Right ventricle myocardium superior (tissue), 1 donor: Measurements from ENCODE around the gene SOX4. TPM values are rescaled to one million over a fixed set of nuclear protein-coding genes. Genes with fewer than 3 reads are reported as not detected.

Experiments
- ATAC-seq: fragments of 200-7000 bp; cut with Tn5 transposase; one replicate; pipeline ENCODE4 v1.9.1; 2020; ENCODE audit warnings: mild to moderate bottlenecking; ENCODE audit not compliant: poor library complexity
- DNase-seq: peaks from one replicate; pipeline ENCODE4 v3.0.0-alpha.2; 2020
- intact Hi-C: fragments of 100-400 bp; cut with DNase I; formaldehyde crosslinking; loops from one replicate; pipeline ENCODE4 v1.11.2; 2022
- total RNA-seq: library from RNA; stranded (reverse); fragmentation: NEBNext Ultra II Directional; extraction: Animal tissue kit (Norgen Biotek cat#: 25700); gene quantifications from one replicate; pipeline ENCODE4 v1.2.1, GENCODE V29; 2021
- donor health status: DM: no; HTN: yes; CAD: no; lungs with severe emphysema.

Gene SOX4
- total RNA-seq, 1 donor from 2014 or later, result 6.2 TPM

DNA sequence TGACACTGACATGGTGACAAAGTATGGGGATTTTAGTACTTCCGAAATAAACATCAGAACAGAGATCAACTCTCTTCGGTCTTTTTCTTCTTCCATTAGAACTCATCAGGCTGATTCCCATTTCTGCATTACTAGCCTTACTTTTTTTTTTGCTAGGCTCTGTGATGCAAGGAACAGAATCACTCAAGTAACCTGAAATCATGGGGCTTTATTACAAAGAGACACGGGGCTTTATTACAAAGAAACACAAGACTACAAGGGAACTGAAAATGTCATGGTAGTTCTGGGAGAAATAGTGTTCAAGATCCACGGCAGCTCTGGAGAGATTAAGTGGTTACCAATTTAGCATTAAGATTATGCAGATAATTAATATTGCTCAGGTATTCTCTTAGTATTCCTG lies 11.6 kb downstream of the SOX4 start:
- DNase-seq, result no peak
- intact Hi-C loops, result no loop called here
- no peak for ATAC-seq

DNA sequence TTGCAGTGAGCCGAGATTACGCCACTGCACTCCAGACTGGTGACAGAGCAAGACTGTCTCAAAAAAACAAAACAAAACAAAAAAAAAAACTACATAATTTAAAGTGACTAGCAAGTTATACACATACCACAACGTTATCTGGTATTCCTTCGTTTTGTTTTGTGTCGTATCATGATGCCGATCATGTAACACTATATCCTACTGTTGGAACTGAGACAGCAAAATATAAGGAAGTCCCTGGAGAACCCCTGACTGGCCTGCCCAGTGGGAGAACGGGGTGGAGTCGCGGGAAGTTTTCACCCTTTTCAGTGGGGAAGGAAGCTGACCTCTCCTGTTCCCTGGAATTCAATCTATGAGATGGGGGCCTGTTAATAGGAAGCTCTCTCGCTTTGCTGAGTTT lies 15.1 kb downstream of the SOX4 start:
- no peak for ATAC-seq
- intact Hi-C loops, result no loop called here
- DNase-seq, result no peak

DNA sequence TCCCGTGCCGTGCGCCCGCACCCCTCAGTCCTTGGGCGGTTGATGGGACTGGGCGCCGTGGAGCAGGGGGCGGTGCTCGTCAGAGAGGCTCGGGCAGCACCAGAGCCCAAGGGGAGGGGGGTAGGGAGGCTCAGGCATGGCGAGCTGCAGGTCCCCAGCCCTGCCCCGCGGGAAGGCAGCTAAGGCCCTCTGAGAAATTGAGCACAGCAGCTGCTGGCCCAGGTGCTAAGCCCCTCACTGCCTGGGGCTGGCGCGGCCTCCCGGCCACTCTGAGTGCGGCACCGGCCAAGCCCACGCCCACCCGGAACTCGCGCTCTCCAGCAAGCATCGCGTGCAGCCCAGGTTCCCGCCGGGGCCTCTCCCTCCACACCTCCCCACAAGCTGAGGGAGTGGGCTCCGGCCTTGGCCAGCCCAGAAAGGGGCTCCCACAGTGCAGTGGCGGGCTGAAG lies 16.4 kb downstream of the SOX4 start:
- ATAC-seq (no peak), DNase-seq (no peak)
- intact Hi-C loops, result no loop called here

DNA sequence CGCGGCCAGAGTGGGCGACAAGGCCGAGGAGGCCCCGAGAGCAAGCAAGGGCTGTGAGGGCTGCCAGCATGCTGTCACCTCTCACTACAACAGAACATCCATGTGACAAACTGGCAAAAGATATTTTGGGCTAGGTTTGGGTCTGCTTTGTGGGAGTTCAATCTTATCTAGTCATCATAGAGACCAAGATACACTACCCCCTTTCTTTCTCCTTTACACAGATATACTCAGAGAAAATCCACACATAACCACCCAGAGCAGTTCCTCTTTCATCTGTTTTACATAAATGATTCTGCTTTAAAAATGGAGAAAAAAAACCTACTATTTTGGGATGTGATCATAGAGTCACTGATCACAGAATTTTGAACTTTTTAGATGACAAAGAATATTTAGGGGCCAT lies 16.8 kb downstream of the SOX4 start:
- ATAC-seq (no peak), DNase-seq (no peak)
- intact Hi-C loops, result no loop called here

DNA sequence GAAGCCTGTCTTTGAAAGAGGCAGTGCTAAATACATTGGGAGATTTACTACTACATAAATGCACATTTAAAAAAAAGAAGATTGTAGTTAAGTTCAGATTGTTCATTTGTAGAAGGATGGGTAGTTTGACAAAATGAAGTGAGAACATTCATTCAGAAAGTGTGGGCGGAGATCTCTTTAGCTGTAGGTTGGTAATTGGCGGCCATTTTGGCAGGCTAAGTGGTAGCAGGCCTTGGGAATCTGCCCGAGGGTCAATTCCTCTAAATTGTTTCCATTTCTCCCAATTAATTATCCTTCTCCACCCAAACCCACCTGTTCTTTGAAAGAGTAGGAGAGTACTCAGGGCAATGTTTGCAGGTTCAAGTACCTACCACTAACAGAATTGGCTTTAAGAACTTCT lies 17.9 kb downstream of the SOX4 start:
- no peak for ATAC-seq
- intact Hi-C loops, result no loop called here
- DNase-seq, result no peak

DNA sequence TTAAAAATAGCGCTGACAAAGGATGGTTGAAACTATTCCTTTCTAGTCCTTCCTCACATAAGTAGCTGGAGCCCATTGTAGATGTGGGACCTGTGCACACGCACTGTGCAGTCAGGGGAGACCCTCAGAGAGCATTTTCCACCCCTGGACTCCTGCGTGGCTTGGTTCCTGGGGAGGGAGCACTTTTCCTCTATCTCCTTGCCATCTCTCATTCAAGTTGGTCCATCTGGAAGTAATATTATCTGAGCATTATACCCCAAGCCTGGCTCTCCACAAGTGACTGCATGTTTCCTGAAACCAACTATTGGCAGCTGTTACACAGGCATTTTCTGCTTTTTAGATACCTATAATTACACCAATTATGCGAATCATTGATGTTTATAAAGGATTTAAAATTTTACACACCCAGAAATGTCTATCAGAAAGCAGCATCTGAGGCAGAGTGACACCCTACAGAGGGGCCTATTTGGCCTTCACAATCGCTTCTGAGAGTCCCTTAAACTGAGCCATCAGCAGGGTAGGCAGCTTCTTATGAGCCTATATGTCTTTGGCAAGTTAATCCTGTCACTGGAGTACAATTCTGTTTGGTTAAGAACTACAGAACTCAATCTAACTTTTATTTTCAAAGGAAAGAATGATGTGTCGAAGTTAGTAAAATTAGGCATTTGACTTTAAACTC lies 18.7 kb downstream of the SOX4 start:
- DNase-seq (no peak), ATAC-seq (no peak)
- intact Hi-C loops, result no loop called here

DNA sequence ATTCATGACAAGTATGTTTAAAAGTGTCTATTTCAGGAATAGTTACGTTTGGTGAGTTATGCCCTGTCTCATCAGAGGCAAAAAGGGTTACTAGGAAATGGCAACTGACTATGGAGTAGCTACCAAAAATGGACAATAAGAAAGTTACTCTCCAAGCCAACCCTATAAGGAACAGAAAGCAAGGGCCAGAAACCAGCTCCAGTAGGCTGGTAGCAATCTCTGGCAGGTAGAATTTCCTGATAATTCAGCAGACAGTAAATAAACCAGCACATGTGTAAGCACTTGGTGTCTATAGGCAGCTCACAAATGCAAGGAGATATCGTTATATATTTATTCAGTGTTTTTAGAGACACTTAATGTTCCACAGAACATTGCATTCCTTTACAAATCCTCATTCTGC lies 20.3 kb downstream of the SOX4 start:
- ATAC-seq (no peak), DNase-seq (no peak)
- intact Hi-C loops, result no loop called here

DNA sequence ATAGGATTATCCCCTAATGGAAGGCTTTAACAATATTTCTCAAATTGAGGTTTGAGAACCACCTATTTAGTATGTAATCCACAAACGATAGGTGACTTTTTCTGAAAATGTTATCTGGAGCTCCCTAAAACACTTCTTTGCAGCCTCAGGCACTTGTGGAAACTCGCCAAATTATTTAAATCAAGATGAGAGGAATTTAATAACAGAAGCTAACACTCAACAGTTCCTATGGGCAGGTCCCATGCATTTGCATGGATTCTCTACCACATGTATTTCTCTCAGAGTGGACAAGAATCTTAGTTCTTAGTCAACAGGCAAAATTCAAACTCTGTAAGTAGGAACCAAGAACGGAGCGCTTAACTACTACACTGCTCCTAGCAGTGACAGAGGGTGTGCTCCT lies 20.7 kb downstream of the SOX4 start:
- no peak for DNase-seq
- intact Hi-C loops, result no loop called here

DNA sequence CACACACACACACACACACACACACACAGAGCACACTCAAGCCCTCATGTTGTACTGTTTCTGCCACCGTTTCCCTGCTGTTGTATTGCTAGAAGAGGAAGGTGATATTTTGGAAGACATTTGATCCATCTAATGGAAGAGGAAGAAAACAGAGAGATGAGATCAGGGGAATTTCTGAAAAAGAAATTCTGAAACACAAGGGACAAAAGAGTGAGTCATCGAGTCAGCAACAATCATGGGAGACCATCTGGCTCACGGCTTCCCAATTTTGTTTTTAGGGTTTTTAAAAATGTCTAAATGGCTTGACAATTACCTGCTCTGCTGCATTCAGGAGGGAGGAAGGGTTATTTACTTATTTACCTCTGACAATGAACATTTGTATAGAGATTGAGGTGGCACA lies 22.0 kb downstream of the SOX4 start:
- intact Hi-C loops, result no loop called here
- no peak for ATAC-seq
- no peak for DNase-seq

More for the DNA sequence above, 20.7 kb downstream of the SOX4 start:
- ATAC-seq, result no peak

DNA sequence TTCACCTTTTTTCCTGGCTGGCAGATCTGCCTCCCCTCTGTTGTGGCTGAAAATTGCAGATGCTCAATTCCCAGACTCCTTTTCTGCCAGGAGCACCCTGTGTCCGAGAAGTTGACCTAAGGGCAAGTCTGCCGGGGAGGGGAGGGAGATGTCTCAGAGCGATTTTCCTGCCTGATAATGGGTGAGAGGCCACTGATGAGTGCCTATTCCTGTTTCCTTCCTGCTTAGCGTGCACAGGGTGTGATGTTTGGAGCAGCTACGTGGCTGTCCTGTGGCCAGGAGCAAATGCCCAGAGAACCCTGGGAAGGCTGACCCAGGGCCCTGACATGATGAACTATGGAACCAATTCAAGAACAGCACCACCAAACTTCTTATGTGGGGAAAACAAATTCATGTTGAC lies 22.5 kb downstream of the SOX4 start:
- ATAC-seq (peak; percentile 39), DNase-seq (no peak)
- intact Hi-C loops, result no loop called here

DNA sequence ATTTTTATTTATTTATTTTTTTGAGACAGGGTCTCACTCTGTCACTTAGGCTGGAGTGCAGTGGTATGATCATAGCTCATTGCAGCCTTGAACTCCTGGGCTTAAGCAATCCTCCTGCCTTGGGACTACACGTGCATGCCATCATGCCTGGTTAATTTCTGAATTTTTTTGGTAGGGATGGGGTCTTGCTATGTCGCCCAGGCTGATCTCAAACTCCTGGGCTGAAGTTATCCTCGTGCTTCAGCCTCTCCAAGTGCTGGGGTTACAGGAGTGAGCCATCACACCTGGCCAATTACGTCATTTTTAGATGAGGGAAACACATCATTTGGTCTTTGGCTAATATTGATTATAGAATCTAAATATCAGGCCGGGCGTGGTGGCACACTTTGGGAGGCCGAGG lies 32.1 kb downstream of the SOX4 start:
- no peak for ATAC-seq
- intact Hi-C loops, result no loop called here

DNA sequence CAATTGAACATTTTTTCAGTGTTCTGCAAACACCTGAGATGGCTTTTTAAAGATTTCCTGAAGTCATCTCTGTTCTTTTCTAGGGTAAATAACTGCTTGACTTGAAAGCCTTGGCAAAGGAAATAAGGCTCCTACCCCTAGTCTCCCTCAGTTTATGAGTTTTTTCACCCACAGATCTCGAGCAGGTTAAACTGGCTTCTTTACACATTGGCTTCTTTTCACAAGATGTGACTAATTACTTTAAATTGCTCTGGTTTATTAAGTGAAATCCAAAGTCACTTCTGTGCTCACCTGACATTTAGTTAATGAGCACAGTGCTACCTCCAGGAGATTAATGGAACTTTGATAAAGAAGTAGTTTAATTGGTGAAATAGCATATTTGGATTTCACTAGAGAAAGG lies 33.2 kb downstream of the SOX4 start:
- DNase-seq (no peak), ATAC-seq (no peak)
- intact Hi-C loops, result no loop called here

More for the DNA sequence above, 32.1 kb downstream of the SOX4 start:
- no peak for DNase-seq

DNA sequence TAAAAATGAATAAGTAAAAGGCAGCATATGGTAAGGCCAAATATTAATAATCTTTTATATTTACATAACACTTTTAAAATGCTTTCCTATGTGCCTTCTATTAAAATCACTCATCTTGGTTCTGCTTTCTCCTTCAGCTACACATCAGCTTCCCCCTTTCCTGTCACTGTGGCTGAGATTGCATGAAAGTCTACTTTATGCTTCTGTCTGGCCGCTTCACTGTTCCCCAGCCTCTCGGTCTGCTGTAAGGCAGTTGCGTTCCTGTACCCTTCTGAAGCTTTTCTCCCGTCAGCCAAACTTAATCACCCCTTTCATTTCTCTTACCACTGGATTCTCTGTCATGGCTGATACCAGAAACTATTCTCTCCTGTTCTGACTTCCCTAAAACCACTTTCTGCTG lies 34.6 kb downstream of the SOX4 start:
- ATAC-seq, result no peak
- DNase-seq, result no peak
- intact Hi-C loops, result no loop called here

DNA sequence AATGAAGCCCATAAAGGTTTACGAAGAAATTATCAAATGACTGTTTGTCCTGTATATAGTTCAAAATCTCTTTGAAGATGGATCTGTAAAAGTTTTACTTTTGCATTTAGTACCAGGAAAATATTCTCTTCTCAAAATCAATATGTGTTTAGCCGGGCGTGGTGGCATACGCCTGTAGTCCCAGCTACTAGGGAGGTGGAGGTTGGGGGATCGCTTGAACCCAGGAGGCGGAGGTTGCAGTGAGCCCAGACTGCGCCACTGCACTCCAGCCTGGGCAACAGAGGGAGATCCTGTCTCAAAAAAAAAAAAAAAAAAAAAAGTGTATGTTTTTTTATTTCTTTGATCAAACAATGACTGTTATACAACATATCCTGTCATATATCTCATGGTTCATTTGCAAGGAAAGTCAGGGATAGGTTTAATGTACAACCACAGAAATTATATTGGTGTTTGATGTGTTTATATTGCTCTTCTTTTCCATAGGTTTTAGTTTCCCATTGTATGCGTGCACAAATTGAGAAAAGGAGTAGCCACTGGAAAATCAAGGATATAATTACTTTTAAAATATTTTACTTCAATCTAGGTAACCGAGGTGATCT lies 40.1 kb downstream of the SOX4 start:
- intact Hi-C loops, result no loop called here
- DNase-seq (no peak), ATAC-seq (no peak)

DNA sequence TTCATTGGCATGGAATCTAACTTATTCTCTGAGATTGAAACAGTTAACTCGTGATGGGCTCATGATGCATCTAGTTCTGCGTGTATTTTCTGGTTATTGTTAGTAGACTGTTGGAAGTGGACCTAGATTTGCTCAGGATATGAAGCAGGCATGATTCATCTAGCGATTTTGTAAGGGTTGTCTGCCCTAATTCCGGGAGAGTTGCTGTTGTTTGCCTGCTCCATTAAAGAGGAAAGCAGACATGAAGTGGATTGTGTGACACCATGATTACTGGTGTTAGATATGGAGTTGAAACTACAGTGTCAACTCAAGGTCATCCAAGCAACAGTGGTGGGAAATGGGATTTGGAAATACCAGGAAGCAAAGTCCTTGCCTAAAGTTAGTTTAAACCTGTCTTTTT lies 41.0 kb downstream of the SOX4 start:
- DNase-seq (no peak), ATAC-seq (no peak)
- intact Hi-C loops, result no loop called here

DNA sequence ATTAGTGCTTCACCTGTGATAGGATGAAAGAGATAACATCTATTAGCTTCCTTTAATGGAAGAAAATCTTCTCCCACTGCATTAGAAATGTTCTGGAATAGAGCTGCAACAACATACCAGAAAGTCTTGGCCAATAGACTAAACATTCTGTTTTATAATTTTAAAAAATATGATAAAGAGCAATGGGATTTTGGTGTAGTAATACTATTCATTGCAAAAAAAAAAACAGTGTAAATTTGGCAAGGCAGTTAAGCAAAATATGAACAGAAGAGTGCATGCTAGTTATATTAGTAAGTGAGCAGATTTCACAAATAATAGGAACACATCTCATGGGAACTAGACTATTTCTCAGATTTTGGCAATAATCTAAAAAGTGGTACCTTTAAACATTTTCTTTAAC lies 43.3 kb downstream of the SOX4 start:
- DNase-seq (no peak), ATAC-seq (no peak)
- intact Hi-C loops, result no loop called here

DNA sequence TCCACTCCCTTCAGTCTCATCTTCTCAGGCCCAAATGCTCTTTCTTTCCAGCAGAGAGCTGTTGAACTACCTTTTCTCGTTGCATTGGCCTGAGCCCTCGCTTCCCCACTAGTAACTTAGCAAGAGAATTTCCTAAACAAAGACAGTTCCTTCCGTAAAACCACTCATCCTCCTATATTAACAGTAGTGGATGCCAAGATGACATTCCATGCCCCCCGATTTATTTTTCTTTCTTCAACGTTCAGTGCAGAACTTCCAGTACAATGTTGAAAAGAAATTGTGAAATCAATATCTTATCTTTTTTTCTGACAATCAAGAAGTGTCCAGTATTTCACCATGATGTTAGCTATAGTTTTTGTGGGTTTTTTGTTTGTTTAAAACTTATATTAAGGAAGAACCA lies 45.8 kb downstream of the SOX4 start:
- DNase-seq (no peak), ATAC-seq (no peak)
- intact Hi-C loops, result no loop called here
